HCT116 (cell line): Measurements from ENCODE around the gene TES.

ENCODE experiments used
- CEBPB ChIP-seq: IDR thresholded peaks from 2 replicates; pipeline ENCODE4 v1.6.1; 2012; ENCODE audit warnings: low read depth
- EZH2 ChIP-seq: fragments of 200-600 bp; sonication (generic); IDR thresholded peaks from 2 replicates; pipeline ENCODE4 v1.6.1; 2017; ENCODE audit warnings: antibody characterized with exemption, mixed run types
- EZH2phosphoT487 ChIP-seq: fragments of 200-600 bp; IDR thresholded peaks from 2 replicates; pipeline ENCODE4 v1.6.1; 2018; ENCODE audit warnings: antibody characterized with exemption, borderline replicate concordance
- FOSL1 ChIP-seq: IDR thresholded peaks from 2 replicates; pipeline ENCODE4 v1.6.1; 2012; ENCODE audit warnings: low read depth
- JUND ChIP-seq: IDR thresholded peaks from 2 replicates; pipeline ENCODE4 v1.6.1; 2012
- POLR2A ChIP-seq: IDR thresholded peaks from 2 replicates; pipeline ENCODE4 v1.7.0; 2011; ENCODE audit warnings: borderline replicate concordance; ENCODE audit not compliant: insufficient read depth, insufficient read length; ENCODE audit errors: extremely low read depth
- POLR2AphosphoS5 ChIP-seq: IDR thresholded peaks from 2 replicates; pipeline ENCODE4 v1.6.1; 2011; ENCODE audit warnings: mild to moderate bottlenecking, low read depth, low read length, moderate library complexity
- SIN3A ChIP-seq: IDR thresholded peaks from 2 replicates; pipeline ENCODE4 v1.6.1; 2012; ENCODE audit warnings: low read depth
- ZNF274 ChIP-seq: fragments of 200-500 bp; sonication (Bioruptor generic); IDR thresholded peaks from 2 replicates; pipeline ENCODE4 v1.6.1; 2014; ENCODE audit warnings: mild to moderate bottlenecking, low read depth, low read length, inconsistent platforms
- TF ChIP-seq, protein P1 (sequence below), 3 experiments: fragments of 200-600 bp in 1 of 3; sonication (generic) in 1 of 3; IDR thresholded peaks in 2 of 3; conservative IDR thresholded peaks in 1 of 3; 2 replicates each; pipeline ENCODE4 v1.5.1; 2012 to 2017; ENCODE audit warnings: low read depth in 2 of 3, low read length in 2 of 3, antibody characterized with exemption in 1 of 3, borderline replicate concordance in 1 of 3, control low read depth in 1 of 3, mild to moderate bottlenecking in 1 of 3, mixed read lengths in 1 of 3, mixed run types in 1 of 3, moderate library complexity in 1 of 3; ENCODE audit not compliant: insufficient read depth in 1 of 3
- TF ChIP-seq, protein P2 (sequence below): IDR thresholded peaks from 2 replicates; pipeline ENCODE4 v1.6.1; 2012
- TF ChIP-seq, protein P3 (sequence below): IDR thresholded peaks from 2 replicates; pipeline ENCODE4 v1.6.1; 2012; ENCODE audit warnings: low read depth

DNA sequence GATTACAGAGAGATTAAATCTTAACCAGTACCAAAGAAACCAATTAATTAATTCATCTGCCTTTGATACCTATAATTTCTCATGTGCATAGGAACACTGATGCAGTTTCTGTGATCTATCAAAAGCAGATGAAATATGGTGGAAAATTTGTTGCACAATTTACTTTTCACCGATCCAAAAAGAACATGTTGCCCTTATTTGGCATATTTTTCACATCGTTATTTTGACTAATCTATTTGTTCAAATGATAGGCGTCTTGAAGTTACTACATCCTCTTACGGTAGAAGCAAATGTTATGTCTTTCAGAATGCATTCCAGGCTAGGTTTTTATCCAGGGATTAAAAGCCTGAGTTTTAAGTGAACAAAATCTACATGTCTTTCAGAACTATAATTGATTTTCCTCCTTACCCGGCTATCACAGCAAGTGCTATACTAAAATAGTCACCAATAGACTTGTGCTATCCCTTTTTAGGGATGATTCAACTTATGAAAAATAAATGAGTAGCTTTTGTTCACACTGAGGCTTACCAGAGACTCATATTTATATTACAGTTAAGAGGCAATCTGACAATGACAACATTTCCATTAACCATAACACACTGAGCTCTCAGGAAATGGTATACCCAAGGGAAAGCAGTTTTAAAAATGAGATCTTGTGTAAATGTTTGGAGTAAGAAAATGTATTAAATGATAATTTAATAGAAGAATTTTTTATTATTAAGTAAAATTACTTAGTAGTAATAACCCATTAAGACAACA lies 16.8 kb upstream of the TES start:
- TF ChIP-seq POLR2A, result no peak
- TF ChIP-seq, protein P1, sequence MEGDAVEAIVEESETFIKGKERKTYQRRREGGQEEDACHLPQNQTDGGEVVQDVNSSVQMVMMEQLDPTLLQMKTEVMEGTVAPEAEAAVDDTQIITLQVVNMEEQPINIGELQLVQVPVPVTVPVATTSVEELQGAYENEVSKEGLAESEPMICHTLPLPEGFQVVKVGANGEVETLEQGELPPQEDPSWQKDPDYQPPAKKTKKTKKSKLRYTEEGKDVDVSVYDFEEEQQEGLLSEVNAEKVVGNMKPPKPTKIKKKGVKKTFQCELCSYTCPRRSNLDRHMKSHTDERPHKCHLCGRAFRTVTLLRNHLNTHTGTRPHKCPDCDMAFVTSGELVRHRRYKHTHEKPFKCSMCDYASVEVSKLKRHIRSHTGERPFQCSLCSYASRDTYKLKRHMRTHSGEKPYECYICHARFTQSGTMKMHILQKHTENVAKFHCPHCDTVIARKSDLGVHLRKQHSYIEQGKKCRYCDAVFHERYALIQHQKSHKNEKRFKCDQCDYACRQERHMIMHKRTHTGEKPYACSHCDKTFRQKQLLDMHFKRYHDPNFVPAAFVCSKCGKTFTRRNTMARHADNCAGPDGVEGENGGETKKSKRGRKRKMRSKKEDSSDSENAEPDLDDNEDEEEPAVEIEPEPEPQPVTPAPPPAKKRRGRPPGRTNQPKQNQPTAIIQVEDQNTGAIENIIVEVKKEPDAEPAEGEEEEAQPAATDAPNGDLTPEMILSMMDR (IDR thresholded peaks at IDR 0.05 in 2 of 3, conservative IDR thresholded peaks at IDR 0.05 in 1 of 3; ENCODE audit: borderline replicate concordance in 1 of 3, insufficient read depth in 1 of 3, low read depth in 2 of 3, low read length in 2 of 3), result no peak
- no peak for TF ChIP-seq POLR2AphosphoS5
- TF ChIP-seq SIN3A, result no peak
- TF ChIP-seq JUND, result no peak
- TF ChIP-seq EZH2phosphoT487, result no peak
- no peak for TF ChIP-seq FOSL1
- TF ChIP-seq, protein P2, sequence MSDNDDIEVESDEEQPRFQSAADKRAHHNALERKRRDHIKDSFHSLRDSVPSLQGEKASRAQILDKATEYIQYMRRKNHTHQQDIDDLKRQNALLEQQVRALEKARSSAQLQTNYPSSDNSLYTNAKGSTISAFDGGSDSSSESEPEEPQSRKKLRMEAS, result no peak
- TF ChIP-seq, protein P3, sequence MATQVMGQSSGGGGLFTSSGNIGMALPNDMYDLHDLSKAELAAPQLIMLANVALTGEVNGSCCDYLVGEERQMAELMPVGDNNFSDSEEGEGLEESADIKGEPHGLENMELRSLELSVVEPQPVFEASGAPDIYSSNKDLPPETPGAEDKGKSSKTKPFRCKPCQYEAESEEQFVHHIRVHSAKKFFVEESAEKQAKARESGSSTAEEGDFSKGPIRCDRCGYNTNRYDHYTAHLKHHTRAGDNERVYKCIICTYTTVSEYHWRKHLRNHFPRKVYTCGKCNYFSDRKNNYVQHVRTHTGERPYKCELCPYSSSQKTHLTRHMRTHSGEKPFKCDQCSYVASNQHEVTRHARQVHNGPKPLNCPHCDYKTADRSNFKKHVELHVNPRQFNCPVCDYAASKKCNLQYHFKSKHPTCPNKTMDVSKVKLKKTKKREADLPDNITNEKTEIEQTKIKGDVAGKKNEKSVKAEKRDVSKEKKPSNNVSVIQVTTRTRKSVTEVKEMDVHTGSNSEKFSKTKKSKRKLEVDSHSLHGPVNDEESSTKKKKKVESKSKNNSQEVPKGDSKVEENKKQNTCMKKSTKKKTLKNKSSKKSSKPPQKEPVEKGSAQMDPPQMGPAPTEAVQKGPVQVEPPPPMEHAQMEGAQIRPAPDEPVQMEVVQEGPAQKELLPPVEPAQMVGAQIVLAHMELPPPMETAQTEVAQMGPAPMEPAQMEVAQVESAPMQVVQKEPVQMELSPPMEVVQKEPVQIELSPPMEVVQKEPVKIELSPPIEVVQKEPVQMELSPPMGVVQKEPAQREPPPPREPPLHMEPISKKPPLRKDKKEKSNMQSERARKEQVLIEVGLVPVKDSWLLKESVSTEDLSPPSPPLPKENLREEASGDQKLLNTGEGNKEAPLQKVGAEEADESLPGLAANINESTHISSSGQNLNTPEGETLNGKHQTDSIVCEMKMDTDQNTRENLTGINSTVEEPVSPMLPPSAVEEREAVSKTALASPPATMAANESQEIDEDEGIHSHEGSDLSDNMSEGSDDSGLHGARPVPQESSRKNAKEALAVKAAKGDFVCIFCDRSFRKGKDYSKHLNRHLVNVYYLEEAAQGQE, result no peak
- TF ChIP-seq ZNF274, result no peak
- TF ChIP-seq EZH2, result no peak
- no peak for TF ChIP-seq CEBPB
